GM18511 (cell line): ENCODE measurements around the gene TBKBP1.
"Not testable (repeated sequence)": the region's sequence is repeated elsewhere in the genome, so short reads cannot be mapped to it uniquely, and the experiment has no call there.

Experiments
- ATAC-seq: cut with Tn5 transposase; IDR thresholded peaks from one replicate; pipeline ENCODE4 v1.9.1; 2021; ENCODE audit warnings: mild to moderate bottlenecking, moderate library complexity; ENCODE audit not compliant: unreplicated experiment

The TBKBP1 gene

GRCh38 chr17:47676510-47677165 lies 17.3 kb upstream of the TBKBP1 start:
- ATAC-seq, result no peak

- ATAC-seq, result no peak
These were observed 15.8 kb upstream of the TBKBP1 start for GRCh38 chr17:47678196-47678595.

GRCh38 chr17:47682138-47682537 lies 11.8 kb upstream of the TBKBP1 start:
- no peak for ATAC-seq

GRCh38 chr17:47682727-47683126 lies 11.2 kb upstream of the TBKBP1 start:
- ATAC-seq, result not testable (repeated sequence)

- ATAC-seq, result no peak
These were observed 9.9 kb upstream of the TBKBP1 start for GRCh38 chr17:47684025-47684424.

- no peak for ATAC-seq
These were observed 9.3 kb upstream of the TBKBP1 start for GRCh38 chr17:47684535-47685193.

- ATAC-seq, result no peak
These were observed 8.2 kb upstream of the TBKBP1 start for GRCh38 chr17:47685556-47686275.

- no peak for ATAC-seq
These were observed 7.7 kb upstream of the TBKBP1 start for GRCh38 chr17:47686276-47686635.

- ATAC-seq, result no peak
These were observed 7.2 kb upstream of the TBKBP1 start for GRCh38 chr17:47686664-47687327.

GRCh38 chr17:47687328-47687690 lies 6.7 kb upstream of the TBKBP1 start:
- ATAC-seq, result no peak

- ATAC-seq, result no peak
These were observed 6.2 kb upstream of the TBKBP1 start for GRCh38 chr17:47687748-47688147.

GRCh38 chr17:47690121-47690520 lies 3.8 kb upstream of the TBKBP1 start:
- no peak for ATAC-seq

- ATAC-seq, result no peak
These were observed 1.6 kb upstream of the TBKBP1 start for GRCh38 chr17:47692137-47692894.

GRCh38 chr17:47692895-47693730 lies 848 bp upstream of the TBKBP1 start:
- no peak for ATAC-seq

- no peak for ATAC-seq
These were observed 844 bp downstream of the TBKBP1 start for GRCh38 chr17:47694581-47695428.

- no peak for ATAC-seq
These were observed 1.7 kb downstream of the TBKBP1 start for GRCh38 chr17:47695429-47696376.

- ATAC-seq, result no peak
These were observed 3.0 kb downstream of the TBKBP1 start for GRCh38 chr17:47696717-47697642.
